ENCODE results near the gene ZBTB44. TPM values are rescaled to one million over a fixed set of nuclear protein-coding genes. Genes with fewer than 3 reads are reported as not detected.

The ZBTB44 gene
- polyA plus RNA-seq, 1 of the 3 experiments (the other 2 are of a cell fraction): 5.0 TPM

GRCh38 chr11:130330101-130330684 lies 15.5 kb upstream of the ZBTB44 start:
- CTCF ChIA-PET: interaction anchor here (1.2 to 1.6 kb wide), 2 partner anchors 15 to 532 kb away, joined by 3 read pairs; no protein-coding TSS in a partner anchor
- DNase-seq: peak; percentile 25
- Histone ChIP-seq H3K4me2 (no peak overlapping the region), H3K27ac (ENCODE audit: low read depth in 2 of 2, low read length in 1 of 2) (no peak overlapping the region), H3F3A (replicated peaks; ENCODE audit: insufficient read depth) (no peaks in the 10 kb centered on the region), H3K9me2 (no peaks in the 10 kb centered on the region), H3K36me3 (replicated peaks in 1 of 2; ENCODE audit: control insufficient read depth in 1 of 2, insufficient read depth in 2 of 2, low read length in 1 of 2) (no peaks in the 10 kb centered on the region), H3K79me2 (ENCODE audit: insufficient read depth) (no peaks in the 10 kb centered on the region), H3K9me3 (no peaks in the 10 kb centered on the region), H2AFZ (ENCODE audit: low read depth) (no peak overlapping the region), H3K9ac (no peak overlapping the region), H3K27me3 (ENCODE audit: insufficient read depth) (no peaks in the 10 kb centered on the region), H3K4me1 (ENCODE audit: control insufficient read depth in 1 of 2, insufficient read depth in 2 of 2, low read depth in 1 of 2, low read length in 1 of 2) (no peaks in the 10 kb centered on the region), H3K4me3 (ENCODE audit: low read depth in 2 of 2, low read length in 1 of 2) (no peak overlapping the region), H4K20me1 (ENCODE audit: insufficient read depth) (no peaks in the 10 kb centered on the region)
- POLR2A ChIA-PET: no interaction called here
- no peak for TF ChIP-seq ELF1 (IDR thresholded peaks at IDR 0.05)
- TF ChIP-seq, protein P1, sequence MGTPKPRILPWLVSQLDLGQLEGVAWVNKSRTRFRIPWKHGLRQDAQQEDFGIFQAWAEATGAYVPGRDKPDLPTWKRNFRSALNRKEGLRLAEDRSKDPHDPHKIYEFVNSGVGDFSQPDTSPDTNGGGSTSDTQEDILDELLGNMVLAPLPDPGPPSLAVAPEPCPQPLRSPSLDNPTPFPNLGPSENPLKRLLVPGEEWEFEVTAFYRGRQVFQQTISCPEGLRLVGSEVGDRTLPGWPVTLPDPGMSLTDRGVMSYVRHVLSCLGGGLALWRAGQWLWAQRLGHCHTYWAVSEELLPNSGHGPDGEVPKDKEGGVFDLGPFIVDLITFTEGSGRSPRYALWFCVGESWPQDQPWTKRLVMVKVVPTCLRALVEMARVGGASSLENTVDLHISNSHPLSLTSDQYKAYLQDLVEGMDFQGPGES (IDR thresholded peaks at IDR 0.05; ENCODE audit: low read depth, low read length): no peak
- TF ChIP-seq EZH2phosphoT487 (IDR thresholded peaks at IDR 0.05; ENCODE audit: borderline replicate concordance, low read depth): no peak
- TF ChIP-seq, protein P2, sequence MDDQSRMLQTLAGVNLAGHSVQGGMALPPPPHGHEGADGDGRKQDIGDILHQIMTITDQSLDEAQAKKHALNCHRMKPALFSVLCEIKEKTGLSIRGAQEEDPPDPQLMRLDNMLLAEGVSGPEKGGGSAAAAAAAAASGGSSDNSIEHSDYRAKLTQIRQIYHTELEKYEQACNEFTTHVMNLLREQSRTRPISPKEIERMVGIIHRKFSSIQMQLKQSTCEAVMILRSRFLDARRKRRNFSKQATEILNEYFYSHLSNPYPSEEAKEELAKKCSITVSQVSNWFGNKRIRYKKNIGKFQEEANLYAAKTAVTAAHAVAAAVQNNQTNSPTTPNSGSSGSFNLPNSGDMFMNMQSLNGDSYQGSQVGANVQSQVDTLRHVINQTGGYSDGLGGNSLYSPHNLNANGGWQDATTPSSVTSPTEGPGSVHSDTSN (IDR thresholded peaks at IDR 0.05): no peak
- TF ChIP-seq RCOR1 (IDR thresholded peaks at IDR 0.05; ENCODE audit: low read length): no peak
- no peak for TF ChIP-seq JUND (IDR thresholded peaks at IDR 0.05)
- WGBS (ENCODE audit: low lambda C conversion rate): 77% methylated on average over 1 of the region's 1 CpG

GRCh38 chr11:130328420-130328819 lies 13.7 kb upstream of the ZBTB44 start:
- WGBS (ENCODE audit: low lambda C conversion rate): 62% methylated on average over 3 of the region's 3 CpGs
- no peak for DNase-seq
- Histone ChIP-seq H4K20me1 (ENCODE audit: insufficient read depth) (no peaks in the 10 kb centered on the region), H3K9ac (no peak overlapping the region), H3K27me3 (ENCODE audit: insufficient read depth) (no peaks in the 10 kb centered on the region), H3K4me3 (ENCODE audit: low read depth in 2 of 2, low read length in 1 of 2) (no peak overlapping the region), H3K4me2 (no peak overlapping the region), H3F3A (replicated peaks; ENCODE audit: insufficient read depth) (no peaks in the 10 kb centered on the region), H3K9me2 (no peaks in the 10 kb centered on the region), H3K9me3 (no peaks in the 10 kb centered on the region), H3K79me2 (ENCODE audit: insufficient read depth) (no peaks in the 10 kb centered on the region), H3K4me1 (ENCODE audit: control insufficient read depth in 1 of 2, insufficient read depth in 2 of 2, low read depth in 1 of 2, low read length in 1 of 2) (no peaks in the 10 kb centered on the region), H3K36me3 (replicated peaks in 1 of 2; ENCODE audit: control insufficient read depth in 1 of 2, insufficient read depth in 2 of 2, low read length in 1 of 2) (no peaks in the 10 kb centered on the region), H2AFZ (ENCODE audit: low read depth) (no peak overlapping the region), H3K27ac (ENCODE audit: low read depth in 2 of 2, low read length in 1 of 2) (no peak overlapping the region)
- ChIA-PET CTCF (no interaction called here), POLR2A (no interaction called here)
- TF ChIP-seq RCOR1 (IDR thresholded peaks at IDR 0.05; ENCODE audit: low read length) (no peak), NFIC (IDR thresholded peaks at IDR 0.05; ENCODE audit: borderline replicate concordance) (no peak), SMC3 (IDR thresholded peaks at IDR 0.05; ENCODE audit: low read depth, low read length) (no peak)
- TF ChIP-seq, protein P3, sequence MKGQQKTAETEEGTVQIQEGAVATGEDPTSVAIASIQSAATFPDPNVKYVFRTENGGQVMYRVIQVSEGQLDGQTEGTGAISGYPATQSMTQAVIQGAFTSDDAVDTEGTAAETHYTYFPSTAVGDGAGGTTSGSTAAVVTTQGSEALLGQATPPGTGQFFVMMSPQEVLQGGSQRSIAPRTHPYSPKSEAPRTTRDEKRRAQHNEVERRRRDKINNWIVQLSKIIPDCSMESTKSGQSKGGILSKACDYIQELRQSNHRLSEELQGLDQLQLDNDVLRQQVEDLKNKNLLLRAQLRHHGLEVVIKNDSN (IDR thresholded peaks at IDR 0.05; ENCODE audit: borderline replicate concordance, low read depth): no peak
- TF ChIP-seq, protein P4, sequence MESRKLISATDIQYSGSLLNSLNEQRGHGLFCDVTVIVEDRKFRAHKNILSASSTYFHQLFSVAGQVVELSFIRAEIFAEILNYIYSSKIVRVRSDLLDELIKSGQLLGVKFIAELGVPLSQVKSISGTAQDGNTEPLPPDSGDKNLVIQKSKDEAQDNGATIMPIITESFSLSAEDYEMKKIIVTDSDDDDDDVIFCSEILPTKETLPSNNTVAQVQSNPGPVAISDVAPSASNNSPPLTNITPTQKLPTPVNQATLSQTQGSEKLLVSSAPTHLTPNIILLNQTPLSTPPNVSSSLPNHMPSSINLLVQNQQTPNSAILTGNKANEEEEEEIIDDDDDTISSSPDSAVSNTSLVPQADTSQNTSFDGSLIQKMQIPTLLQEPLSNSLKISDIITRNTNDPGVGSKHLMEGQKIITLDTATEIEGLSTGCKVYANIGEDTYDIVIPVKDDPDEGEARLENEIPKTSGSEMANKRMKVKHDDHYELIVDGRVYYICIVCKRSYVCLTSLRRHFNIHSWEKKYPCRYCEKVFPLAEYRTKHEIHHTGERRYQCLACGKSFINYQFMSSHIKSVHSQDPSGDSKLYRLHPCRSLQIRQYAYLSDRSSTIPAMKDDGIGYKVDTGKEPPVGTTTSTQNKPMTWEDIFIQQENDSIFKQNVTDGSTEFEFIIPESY (IDR thresholded peaks at IDR 0.05; ENCODE audit: borderline replicate concordance, low read depth): no peak

Data from SK-N-SH (cell line).